Epithelial cell of esophagus (primary cell): ENCODE data around the gene KAZN.
A peak's percentile ranks its signal among the peaks of the same experiment; 100 is the strongest.

Experiments
- DNase-seq: peaks from one replicate; pipeline ENCODE4 v3.0.0; 2010; ENCODE audit warnings: low read depth
- H3K4me3 ChIP-seq: 2 replicates; pipeline ENCODE4 v1.5.1; 2011; ENCODE audit warnings: mild to moderate bottlenecking, low read length, control low read depth
- TF ChIP-seq, protein P1 (sequence below): IDR thresholded peaks from 2 replicates; pipeline ENCODE4 v1.5.1; 2011; ENCODE audit warnings: low read depth, mild to moderate bottlenecking, low read length, control low read depth, inconsistent platforms; ENCODE audit not compliant: insufficient read depth; ENCODE audit errors: missing control alignments

KAZN gene

DNA sequence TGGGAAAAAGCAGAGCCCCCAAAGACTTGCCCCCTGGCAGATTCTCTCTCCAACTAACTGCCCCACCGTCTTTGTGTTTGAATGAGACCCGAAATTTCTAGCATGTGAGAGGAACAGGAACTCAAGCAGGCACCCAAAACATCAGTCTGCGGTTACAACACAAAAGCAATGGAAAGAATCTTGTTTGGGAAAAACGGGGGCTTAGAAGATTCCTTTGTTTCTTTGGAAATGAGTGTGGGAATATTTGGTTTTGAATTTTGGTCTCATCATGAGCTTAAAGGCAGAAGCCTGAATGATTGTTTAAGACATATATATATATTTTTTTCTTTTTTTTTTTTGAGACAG is 366.2 kb downstream of the KAZN start:
- no peak for DNase-seq
- TF ChIP-seq, protein P1, sequence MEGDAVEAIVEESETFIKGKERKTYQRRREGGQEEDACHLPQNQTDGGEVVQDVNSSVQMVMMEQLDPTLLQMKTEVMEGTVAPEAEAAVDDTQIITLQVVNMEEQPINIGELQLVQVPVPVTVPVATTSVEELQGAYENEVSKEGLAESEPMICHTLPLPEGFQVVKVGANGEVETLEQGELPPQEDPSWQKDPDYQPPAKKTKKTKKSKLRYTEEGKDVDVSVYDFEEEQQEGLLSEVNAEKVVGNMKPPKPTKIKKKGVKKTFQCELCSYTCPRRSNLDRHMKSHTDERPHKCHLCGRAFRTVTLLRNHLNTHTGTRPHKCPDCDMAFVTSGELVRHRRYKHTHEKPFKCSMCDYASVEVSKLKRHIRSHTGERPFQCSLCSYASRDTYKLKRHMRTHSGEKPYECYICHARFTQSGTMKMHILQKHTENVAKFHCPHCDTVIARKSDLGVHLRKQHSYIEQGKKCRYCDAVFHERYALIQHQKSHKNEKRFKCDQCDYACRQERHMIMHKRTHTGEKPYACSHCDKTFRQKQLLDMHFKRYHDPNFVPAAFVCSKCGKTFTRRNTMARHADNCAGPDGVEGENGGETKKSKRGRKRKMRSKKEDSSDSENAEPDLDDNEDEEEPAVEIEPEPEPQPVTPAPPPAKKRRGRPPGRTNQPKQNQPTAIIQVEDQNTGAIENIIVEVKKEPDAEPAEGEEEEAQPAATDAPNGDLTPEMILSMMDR = no peak
- no peak overlapping the region for H3K4me3 ChIP-seq

DNA sequence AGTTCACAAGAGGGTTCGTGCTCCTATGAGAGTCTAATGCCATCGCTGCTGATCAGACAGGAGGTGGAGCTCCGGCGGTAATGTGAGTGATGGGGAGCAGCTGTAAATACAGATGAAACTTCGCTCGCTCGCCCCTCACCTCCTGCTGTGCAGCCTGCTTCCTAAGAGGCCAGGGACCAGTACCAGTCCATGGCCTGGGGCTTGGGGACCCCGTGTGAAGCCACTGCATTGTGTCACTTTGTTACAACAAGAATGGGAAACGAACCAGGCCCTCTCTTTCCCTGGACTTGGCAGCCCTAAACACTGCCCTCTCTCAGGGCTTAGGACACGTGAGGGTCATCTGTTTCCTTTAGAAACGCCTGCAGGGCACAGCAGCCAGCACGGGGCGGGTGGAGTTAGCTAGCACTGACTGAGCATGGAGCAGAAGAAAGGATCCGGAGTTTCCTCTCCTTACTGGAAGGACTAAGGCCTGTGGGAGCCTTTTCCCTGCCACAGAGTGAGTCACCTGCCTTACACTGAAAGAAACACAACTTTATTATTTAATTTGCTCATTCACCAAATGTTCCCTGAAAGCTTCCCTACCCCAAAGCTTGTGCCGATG is 369.9 kb downstream of the KAZN start:
- DNase-seq = peak; percentile 76
- H3K4me3 ChIP-seq = no peak overlapping the region
- TF ChIP-seq, protein P1 = no peak

DNA sequence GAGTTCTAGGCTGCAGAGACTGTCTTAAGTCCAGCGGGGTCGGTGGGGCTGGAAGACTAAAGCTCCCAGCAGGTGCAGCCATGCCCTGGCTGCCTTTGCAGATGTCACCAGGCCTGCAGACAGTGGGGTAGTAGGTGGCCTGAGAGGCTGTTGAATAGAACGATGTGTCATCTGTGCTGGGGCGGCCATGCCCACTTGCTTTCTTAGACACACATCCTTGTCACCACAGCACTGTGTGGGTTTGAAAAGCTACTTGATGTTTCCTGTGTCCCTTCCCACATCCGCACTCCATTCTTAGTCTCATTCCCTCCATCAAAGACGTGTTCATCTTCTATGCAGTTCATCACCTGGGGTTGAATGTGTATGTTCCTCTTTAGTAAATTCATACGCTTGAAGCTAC is 370.5 kb downstream of the KAZN start:
- no peak overlapping the region for H3K4me3 ChIP-seq
- TF ChIP-seq, protein P1 = no peak
- DNase-seq = no peak

DNA sequence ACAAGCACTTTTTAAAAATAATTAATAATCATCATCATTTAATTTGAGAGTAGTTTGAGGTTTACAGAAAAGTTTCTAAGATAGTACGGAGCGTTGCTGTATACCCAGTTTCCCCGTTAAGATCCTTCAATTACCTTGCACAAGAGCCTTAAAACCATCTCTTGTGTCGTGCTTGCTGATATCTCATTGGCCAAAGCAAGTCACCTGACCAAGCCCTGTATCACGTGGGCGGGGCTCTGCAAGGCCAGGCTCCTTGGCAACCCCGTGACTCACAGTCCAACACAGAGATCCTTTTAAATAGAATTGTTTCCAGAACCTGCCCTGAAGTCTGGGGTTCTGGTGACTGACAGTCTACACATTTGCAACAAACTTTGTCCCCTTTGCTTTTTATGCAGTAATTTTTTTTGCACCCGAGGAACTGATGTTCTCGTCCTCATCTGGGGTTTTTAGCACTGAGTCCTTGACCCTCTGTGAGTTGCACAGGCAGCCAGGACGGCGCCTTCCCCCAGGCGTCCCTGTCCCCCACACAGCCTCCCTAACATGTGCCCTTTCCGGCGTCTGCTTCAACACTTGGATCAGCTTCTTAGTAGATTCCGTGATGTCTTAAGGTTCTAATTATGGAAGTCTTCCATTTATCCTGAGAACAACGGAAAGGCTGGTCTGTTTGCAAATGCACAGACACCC is 371.8 kb downstream of the KAZN start:
- TF ChIP-seq, protein P1 = no peak
- DNase-seq = peak; percentile 83
- no peak overlapping the region for H3K4me3 ChIP-seq

DNA sequence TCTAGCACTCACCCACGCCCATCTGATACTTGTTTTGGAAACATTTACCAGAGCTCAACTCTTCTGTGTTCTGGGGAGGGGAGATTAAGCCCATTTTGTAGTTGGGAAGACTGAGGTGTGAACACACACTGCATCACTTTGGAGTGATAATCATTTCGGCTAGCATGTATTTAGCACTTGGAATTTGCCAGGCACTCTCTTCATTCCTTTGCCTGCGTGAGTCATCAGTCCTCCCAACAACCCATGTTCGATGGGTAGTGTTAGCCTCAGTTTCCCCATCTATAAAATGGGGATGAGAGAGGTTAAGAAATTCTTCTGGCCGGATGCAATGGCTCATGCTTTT is 372.3 kb downstream of the KAZN start:
- TF ChIP-seq, protein P1 = no peak
- no peak for DNase-seq
- no peak overlapping the region for H3K4me3 ChIP-seq

DNA sequence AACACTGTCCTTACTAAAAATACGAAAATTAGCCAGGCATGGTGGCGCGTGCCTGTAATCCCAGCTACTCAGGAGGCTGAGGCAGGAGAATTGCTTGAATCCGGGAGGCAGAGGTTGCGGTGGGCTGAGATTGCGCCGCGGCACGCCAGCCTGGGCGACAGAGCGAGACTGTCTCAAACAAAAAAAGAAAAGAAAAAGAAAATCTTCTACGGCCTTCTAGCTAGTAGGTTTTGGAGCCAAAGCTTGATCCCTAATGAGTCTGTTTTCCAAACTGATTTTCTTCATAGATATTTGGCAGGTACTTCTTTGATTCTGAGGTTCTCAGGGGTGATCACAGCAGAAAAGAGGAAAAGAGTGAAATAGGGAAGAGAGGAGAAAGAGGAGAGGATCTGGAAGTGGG is 372.7 kb downstream of the KAZN start:
- no peak overlapping the region for H3K4me3 ChIP-seq
- TF ChIP-seq, protein P1 = no peak
- DNase-seq = no peak

DNA sequence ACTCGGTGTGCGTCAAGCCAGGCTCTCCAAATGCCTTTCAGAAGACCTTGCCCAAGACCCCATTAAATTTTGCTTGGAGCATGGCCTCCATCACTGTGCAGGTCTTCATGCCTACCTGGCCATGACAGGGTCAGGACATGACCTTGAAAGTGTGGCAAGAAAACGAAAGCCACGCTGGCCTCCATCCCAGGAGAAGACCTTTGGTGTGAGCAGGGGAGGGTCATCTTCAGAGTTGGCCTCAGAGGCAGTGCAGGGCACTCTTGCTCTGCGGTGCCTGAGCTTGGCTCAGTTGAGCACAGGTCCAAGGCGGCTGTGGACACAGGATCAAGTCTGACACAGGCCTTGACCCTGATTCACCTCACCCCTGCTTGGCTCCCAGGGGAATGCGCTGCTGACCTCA is 373.6 kb downstream of the KAZN start:
- H3K4me3 ChIP-seq = no peak overlapping the region
- no peak for DNase-seq
- TF ChIP-seq, protein P1 = no peak
